Measurements from ENCODE around the gene GINS2.

- TF ChIP-seq CTCF (IDR thresholded peaks at IDR 0.05) (no peak), POLR2A (IDR thresholded peaks at IDR 0.05) (no peak)
Observed at GRCh38 chr16:85663891-85664321, 24.8 kb downstream of the GINS2 start.
